Keratinocyte (primary cell): ENCODE measurements around the gene RANBP3L. TPM values are rescaled to one million over a fixed set of nuclear protein-coding genes. Genes with fewer than 3 reads are reported as not detected.

Experiments
- DNase-seq: peaks from one replicate; pipeline ENCODE4 v3.0.0-alpha.2; 2011; ENCODE audit warnings: low read depth, missing footprints, low spot score
- FAIRE-seq: peaks from 2 replicates; lab custom pipeline; 2011; peaks lifted over from hg19 to GRCh38; lab: Jason Lieb, UNC
- H2AFZ ChIP-seq: 2 replicates; pipeline ENCODE4 v1.6.0; 2012; ENCODE audit warnings: low read length, control low read depth, inconsistent platforms; ENCODE audit not compliant: control insufficient read depth
- H3K27ac ChIP-seq: 2 replicates; pipeline ENCODE4 v1.5.1; 2011; ENCODE audit warnings: low read length; ENCODE audit not compliant: control insufficient read depth, insufficient read depth
- H3K27me3 ChIP-seq: 3 replicates; pipeline ENCODE4 v1.6.0; 2011; ENCODE audit warnings: low read length; ENCODE audit not compliant: control insufficient read depth, insufficient read depth; ENCODE audit errors: extremely low read depth
- H3K36me3 ChIP-seq, 2 experiments: 2 replicates in 1 of 2; 3 replicates in 1 of 2; pipeline ENCODE4 v1.5.1; 2011; ENCODE audit warnings: low read length in 2 of 2, mild to moderate bottlenecking in 1 of 2; ENCODE audit not compliant: control insufficient read depth in 2 of 2, insufficient read depth in 2 of 2; ENCODE audit errors: extremely low read depth in 1 of 2
- H3K4me1 ChIP-seq: 3 replicates; pipeline ENCODE4 v1.5.1; 2011; ENCODE audit warnings: low read length; ENCODE audit not compliant: control insufficient read depth, insufficient read depth; ENCODE audit errors: extremely low read depth
- H3K4me2 ChIP-seq: 3 replicates; pipeline ENCODE4 v1.6.0; 2011; ENCODE audit warnings: low read depth, low read length; ENCODE audit not compliant: control insufficient read depth, insufficient read depth; ENCODE audit errors: extremely low read depth
- H3K4me3 ChIP-seq, 3 experiments: fragments of 200-600 bp in 1 of 3; sonication (generic) in 1 of 3; 2 replicates in 2 of 3; 3 replicates in 1 of 3; pipeline ENCODE4 v1.5.1; 2011 to 2016; ENCODE audit warnings: low read length in 3 of 3, mild to moderate bottlenecking in 3 of 3, control low read depth in 2 of 3, inconsistent platforms in 1 of 3, low read depth in 1 of 3, mixed read lengths in 1 of 3, mixed run types in 1 of 3, moderate library complexity in 1 of 3; ENCODE audit not compliant: control insufficient read depth in 2 of 3, insufficient read depth in 2 of 3; ENCODE audit errors: extremely low read depth in 1 of 3
- H3K79me2 ChIP-seq: 2 replicates; pipeline ENCODE4 v1.6.0; 2012; ENCODE audit warnings: low read length; ENCODE audit not compliant: control insufficient read depth, insufficient read depth
- H3K9ac ChIP-seq: 3 replicates; pipeline ENCODE4 v1.6.0; 2011; ENCODE audit warnings: low read length; ENCODE audit not compliant: control insufficient read depth, insufficient read depth; ENCODE audit errors: extremely low read depth
- H3K9me1 ChIP-seq: 3 replicates; pipeline ENCODE4 v1.6.0; 2011; ENCODE audit warnings: low read length; ENCODE audit not compliant: control insufficient read depth, insufficient read depth; ENCODE audit errors: extremely low read depth
- H3K9me3 ChIP-seq: 2 replicates; pipeline ENCODE4 v1.5.1; 2012; ENCODE audit warnings: low read depth, low read length; ENCODE audit not compliant: control insufficient read depth
- H4K20me1 ChIP-seq: 3 replicates; pipeline ENCODE4 v1.6.0; 2011; ENCODE audit warnings: low read length; ENCODE audit not compliant: control insufficient read depth, insufficient read depth; ENCODE audit errors: extremely low read depth
- EZH2 ChIP-seq: IDR thresholded peaks from one replicate; pipeline ENCODE4 v1.6.1; 2012; ENCODE audit warnings: inconsistent platforms, mild to moderate bottlenecking, low read length, moderate library complexity
- dilution Hi-C: fragments of 300-500 bp; cut with MboI; formaldehyde crosslinking; loops from one replicate; pipeline ENCODE4 v1.7.0; 2020; ENCODE audit warnings: low sequenced_read_pairs; ENCODE audit not compliant: extremely low pct_ligation_motif_present
- polyA plus RNA-seq, 5 experiments: library from polyadenylated mRNA; depleted of rRNA in 3 of 5; stranded (reverse) in 3 of 5; stranded (forward) in 1 of 5; unstranded in 1 of 5; fragments of >200 nt; gene quantifications; 1 replicate in 1 of 5; 2 replicates in 3 of 5; 3 replicates in 1 of 5; pipeline versions ENCODE4 v1.2.1 to v1.2.3, GENCODE V29; 2011 to 2012; ENCODE audit warnings: missing spikeins in 2 of 5, low read depth in 1 of 5, low replicate concordance in 1 of 5
- TF ChIP-seq, protein P1 (sequence below), 3 experiments: IDR thresholded peaks in 1 of 3; conservative IDR thresholded peaks in 1 of 3; optimal IDR thresholded peaks in 1 of 3; 2 replicates in 2 of 3; 3 replicates in 1 of 3; pipeline versions ENCODE3 to v1.5.1; 2011; ENCODE audit warnings: low read length in 3 of 3, mild to moderate bottlenecking in 3 of 3, moderate library complexity in 2 of 3, control low read depth in 1 of 3, inconsistent platforms in 1 of 3; ENCODE audit not compliant: insufficient read depth in 2 of 3; ENCODE audit errors: extremely low read depth in 1 of 3

RANBP3L gene
- polyA plus RNA-seq, 1 donor (not counting 4 experiments of a cell fraction or from before 2014, with no cell fraction given) = not detected

DNA sequence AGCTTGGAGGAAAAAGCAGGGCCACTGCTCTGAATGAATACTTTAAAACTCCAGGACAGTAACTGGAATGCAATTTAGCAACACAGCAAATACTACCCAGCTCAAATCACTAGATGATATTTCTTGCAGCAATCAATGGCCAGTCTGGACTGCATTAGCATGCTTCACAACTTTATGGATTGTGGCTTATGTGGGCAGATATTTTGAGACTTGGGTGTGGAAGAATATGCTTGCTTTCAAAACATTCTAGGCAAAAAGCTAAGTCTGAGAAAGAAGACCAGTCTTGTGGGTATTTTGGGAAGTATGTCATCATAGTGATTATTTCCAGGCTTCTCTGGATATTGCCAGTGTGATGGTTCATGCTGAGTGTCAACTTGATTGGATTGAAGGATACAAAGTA lies 3.1 kb downstream of the RANBP3L start:
- H3K4me1 ChIP-seq = peaks cover 2% of the 10 kb centered on the region
- TF ChIP-seq EZH2 = no peak
- TF ChIP-seq, protein P1, sequence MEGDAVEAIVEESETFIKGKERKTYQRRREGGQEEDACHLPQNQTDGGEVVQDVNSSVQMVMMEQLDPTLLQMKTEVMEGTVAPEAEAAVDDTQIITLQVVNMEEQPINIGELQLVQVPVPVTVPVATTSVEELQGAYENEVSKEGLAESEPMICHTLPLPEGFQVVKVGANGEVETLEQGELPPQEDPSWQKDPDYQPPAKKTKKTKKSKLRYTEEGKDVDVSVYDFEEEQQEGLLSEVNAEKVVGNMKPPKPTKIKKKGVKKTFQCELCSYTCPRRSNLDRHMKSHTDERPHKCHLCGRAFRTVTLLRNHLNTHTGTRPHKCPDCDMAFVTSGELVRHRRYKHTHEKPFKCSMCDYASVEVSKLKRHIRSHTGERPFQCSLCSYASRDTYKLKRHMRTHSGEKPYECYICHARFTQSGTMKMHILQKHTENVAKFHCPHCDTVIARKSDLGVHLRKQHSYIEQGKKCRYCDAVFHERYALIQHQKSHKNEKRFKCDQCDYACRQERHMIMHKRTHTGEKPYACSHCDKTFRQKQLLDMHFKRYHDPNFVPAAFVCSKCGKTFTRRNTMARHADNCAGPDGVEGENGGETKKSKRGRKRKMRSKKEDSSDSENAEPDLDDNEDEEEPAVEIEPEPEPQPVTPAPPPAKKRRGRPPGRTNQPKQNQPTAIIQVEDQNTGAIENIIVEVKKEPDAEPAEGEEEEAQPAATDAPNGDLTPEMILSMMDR (optimal IDR thresholded peaks at IDR 0.05 in 1 of 3, IDR thresholded peaks at IDR 0.05 in 1 of 3, conservative IDR thresholded peaks at IDR 0.05 in 1 of 3; ENCODE audit: extremely low read depth in 1 of 3, insufficient read depth in 2 of 3, low read length in 3 of 3) = no peak
- no peak overlapping the region for H3K4me2 ChIP-seq
- H3K27me3 ChIP-seq = no peaks in the 10 kb centered on the region
- H3K9me1 ChIP-seq = no peaks in the 10 kb centered on the region
- no peak overlapping the region for H2AFZ ChIP-seq
- no peaks in the 10 kb centered on the region for H4K20me1 ChIP-seq
- dilution Hi-C loops = no loop called here
- H3K27ac ChIP-seq = no peak overlapping the region
- H3K4me3 ChIP-seq = no peak overlapping the region
- no peaks in the 10 kb centered on the region for H3K36me3 ChIP-seq
- no peaks in the 10 kb centered on the region for H3K9me3 ChIP-seq
- no peaks in the 10 kb centered on the region for H3K79me2 ChIP-seq
- no peak for FAIRE-seq
- no peak for DNase-seq
- H3K9ac ChIP-seq = no peak overlapping the region

DNA sequence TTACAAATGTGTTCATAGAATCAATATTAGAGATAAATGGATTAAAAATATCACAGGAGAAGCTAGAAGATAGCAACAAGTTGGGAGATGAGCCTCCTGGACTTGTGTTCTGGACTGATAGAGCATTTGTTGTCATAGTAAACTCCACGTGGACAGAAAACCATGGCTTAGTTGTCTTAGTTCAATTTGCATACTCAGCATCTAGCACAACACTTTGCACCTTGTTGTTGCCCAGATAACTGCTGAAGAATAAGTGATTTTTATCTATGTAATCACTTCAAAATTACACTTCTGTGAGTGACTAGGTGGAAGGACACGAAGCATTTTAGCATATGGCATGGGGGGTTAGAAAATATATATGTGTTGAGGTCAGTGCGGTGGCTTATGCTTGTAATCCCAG lies 4.0 kb downstream of the RANBP3L start:
- Histone ChIP-seq H4K20me1 (no peaks in the 10 kb centered on the region), H3K36me3 (no peaks in the 10 kb centered on the region), H3K4me3 (no peak overlapping the region), H3K9me3 (no peaks in the 10 kb centered on the region), H3K27ac (no peak overlapping the region), H3K9me1 (no peaks in the 10 kb centered on the region), H3K27me3 (no peaks in the 10 kb centered on the region), H3K4me2 (no peak overlapping the region), H3K9ac (no peak overlapping the region), H3K4me1 (peaks cover 2% of the 10 kb centered on the region), H3K79me2 (no peaks in the 10 kb centered on the region), H2AFZ (no peak overlapping the region)
- TF ChIP-seq, protein P1 (optimal IDR thresholded peaks at IDR 0.05 in 1 of 3, IDR thresholded peaks at IDR 0.05 in 1 of 3, conservative IDR thresholded peaks at IDR 0.05 in 1 of 3; ENCODE audit: extremely low read depth in 1 of 3, insufficient read depth in 2 of 3, low read length in 3 of 3) = no peak
- TF ChIP-seq EZH2 = no peak
- no peak for DNase-seq
- no peak for FAIRE-seq
- dilution Hi-C loops = no loop called here
